H1 (cell line): ENCODE results near the gene IFRD1. TPM values are rescaled to one million over a fixed set of nuclear protein-coding genes. Genes with fewer than 3 reads are reported as not detected.

Source experiments
- CHD7 ChIP-seq: fragments of 300-600 bp; sonication (generic); IDR thresholded peaks from 2 replicates; pipeline ENCODE4 v1.7.1; 2012; ENCODE audit warnings: low read length, moderate library complexity, mild to moderate bottlenecking, inconsistent platforms; ENCODE audit not compliant: insufficient replicate concordance
- JUN ChIP-seq: IDR thresholded peaks from 2 replicates; pipeline ENCODE4 v1.6.1; 2011; ENCODE audit warnings: low read depth, mild to moderate bottlenecking, improper control_type of control experiment, low read length
- SRF ChIP-seq: IDR thresholded peaks from 2 replicates; pipeline ENCODE4 v1.6.1; 2011; ENCODE audit warnings: mild to moderate bottlenecking, low read depth, low read length, moderate library complexity
- TBP ChIP-seq: IDR thresholded peaks from 2 replicates; pipeline ENCODE4 v1.6.1; 2011; ENCODE audit warnings: low read depth, low read length, improper control_type of control experiment
- polyA plus RNA-seq, 7 experiments: library from polyadenylated mRNA; depleted of rRNA in 3 of 7; stranded (reverse) in 5 of 7; unstranded in 2 of 7; fragments of >200 nt in 5 of 7; fragments of 200-250 nt in 2 of 7; gene quantifications; 1 replicate in 5 of 7; 2 replicates in 1 of 7; 4 replicates in 1 of 7; pipeline versions ENCODE4 v1.2.1 to v1.2.3, GENCODE V29; 2011 to 2013; ENCODE audit warnings: missing spikeins in 2 of 7, mixed read lengths in 2 of 7
- total RNA-seq: library from RNA; stranded (reverse); fragmentation: NEBNext Ultra II Directional; extraction: Animal tissue kit (Norgen Biotek cat#: 25700); gene quantifications from 2 replicates; pipeline ENCODE4 v1.2.1, GENCODE V29; 2021

The IFRD1 gene
- total and polyA plus RNA-seq, 2 of the 8 experiments (the other 6 are each of a cell fraction or from before 2014, with no cell fraction given), result 23.0 to 50.4 TPM

- no peak for TF ChIP-seq CHD7
- TF ChIP-seq TBP, result no peak
- TF ChIP-seq JUN, result no peak
- no peak for TF ChIP-seq SRF
These were observed 2.9 kb upstream of the IFRD1 start (continued) for GRCh38 chr7:112447406-112447805.
